Right lobe of liver (tissue), 6 donors: Measurements from ENCODE around the gene SPPL3. TPM values are rescaled to one million over a fixed set of nuclear protein-coding genes. Genes with fewer than 3 reads are reported as not detected.
A peak's percentile ranks its signal among the peaks of the same experiment; 100 is the strongest.

Source experiments
- ATAC-seq, 4 donors: fragments of 200-7000 bp; cut with Tn5 transposase; one replicate each; pipeline ENCODE4 v1.9.1; 2020; ENCODE audit warnings: mild to moderate bottlenecking in 4 of 4, moderate library complexity in 4 of 4
- DNase-seq, 3 donors: peaks; one replicate each; pipeline ENCODE4 v3.0.0-alpha.2; 2020
- H3K27ac ChIP-seq, 3 donors: fragments of 200-600 bp; one replicate each; pipeline ENCODE4 v1.8.0; 2022
- H3K27me3 ChIP-seq, 2 donors: fragments of 200-600 bp; one replicate each; pipeline ENCODE4 v1.8.0; 2022
- H3K36me3 ChIP-seq, 4 donors: fragments of 200-600 bp; sonication (generic) in 1 of 4; one replicate each; pipeline versions ENCODE4 v1.5.1 to v1.8.0; 2017 to 2022; ENCODE audit warnings: control low read depth in 1 of 4
- H3K4me1 ChIP-seq, 4 donors: fragments of 200-600 bp; sonication (generic) in 1 of 4; one replicate each; pipeline versions ENCODE4 v1.5.1 to v1.8.0; 2017 to 2022; ENCODE audit warnings: control low read depth in 1 of 4
- H3K4me3 ChIP-seq, 3 donors: fragments of 200-600 bp; one replicate each; pipeline ENCODE4 v1.8.0; 2022
- H3K9me3 ChIP-seq, 4 donors: fragments of 200-600 bp; sonication (generic) in 1 of 4; one replicate each; pipeline versions ENCODE4 v1.5.1 to v1.8.0; 2017 to 2022; ENCODE audit warnings: control low read depth in 1 of 4
- POLR2A ChIP-seq: fragments of 450-650 bp; IDR thresholded peaks from one replicate; pipeline ENCODE4 v1.6.1; 2017; ENCODE audit warnings: antibody characterized with exemption, mild to moderate bottlenecking
- WGBS: methylation state at CpG from one replicate; pipeline ENCODE4 v1.1.6; 2018; ENCODE audit warnings: low coverage, low lambda C conversion rate; ENCODE audit not compliant: insufficient coverage; ENCODE audit errors: missing lambda C conversion rate; 5-methylcytosine and 5-hydroxymethylcytosine counted together
- intact Hi-C, 2 donors: fragments of 100-400 bp; cut with DNase I; formaldehyde crosslinking; loops; one replicate each; pipeline versions ENCODE4 v1.11.2 to v1.14.1; 2022
- total RNA-seq, 6 experiments: library from RNA; depleted of rRNA in 2 of 6; stranded (reverse); fragments of >200 nt in 2 of 6; fragmentation: NEBNext Ultra II Directional in 3 of 6; extraction: Animal tissue kit (Norgen Biotek cat#: 25700) in 3 of 6; gene quantifications; one replicate each; pipeline versions ENCODE4 v1.1.0 to v1.2.4, GENCODE V29; 2016 to 2023
- TF ChIP-seq, protein P1 (sequence below), 4 donors: fragments of 200-600 bp in 3 of 4; fragments of 450-650 bp in 1 of 4; IDR thresholded peaks; one replicate each; pipeline versions ENCODE4 v1.5.1 to v1.8.0; 2016 to 2022; ENCODE audit warnings: antibody characterized with exemption in 4 of 4, mild to moderate bottlenecking in 2 of 4
- donor health status: DM: no; HTN: yes; CAD: no.
- donor health status: DM: no; HTN: no; CAD: no.
- donor health status: DM: no; HTN: no; CAD: no.
- donor health status: DM: no; HTN: yes; CAD: no.
- donor health status: DM: no; HTN: yes; CAD: no.

Gene SPPL3
- total RNA-seq, 6 experiments from 2014 or later = 10.7 to 26.6 (median 16.9) TPM

GRCh38 chr12:120939523-120939922, 35.4 kb upstream of the SPPL3 start:
- ATAC-seq = peak in 3 of 4 donors; percentile 62 to 71 (median 71)
- intact Hi-C loops = no loop called here

DNA sequence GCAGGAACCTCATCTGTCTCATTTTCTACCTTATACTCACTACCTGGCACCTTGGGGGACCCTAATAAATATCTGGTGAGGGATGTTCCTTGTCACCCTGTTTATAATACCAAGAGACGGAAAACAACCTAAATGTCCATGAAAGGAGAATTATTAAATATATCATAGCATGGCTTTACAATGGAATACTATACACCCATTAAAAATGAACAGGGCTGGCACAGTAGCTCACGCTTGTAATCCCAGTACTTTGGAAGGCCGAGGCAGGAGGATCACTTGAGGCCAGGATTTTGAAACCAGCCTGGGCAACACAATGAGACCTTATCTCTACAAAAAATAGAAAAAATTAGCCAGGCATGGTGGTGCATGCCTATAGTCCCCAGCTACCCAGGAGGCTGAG, 34.3 kb upstream of the SPPL3 start:
- WGBS = 50% methylated on average over 3 of the region's 3 CpGs
- DNase-seq = no peak
- H3K27ac ChIP-seq = no peak overlapping the region
- TF ChIP-seq, protein P1, sequence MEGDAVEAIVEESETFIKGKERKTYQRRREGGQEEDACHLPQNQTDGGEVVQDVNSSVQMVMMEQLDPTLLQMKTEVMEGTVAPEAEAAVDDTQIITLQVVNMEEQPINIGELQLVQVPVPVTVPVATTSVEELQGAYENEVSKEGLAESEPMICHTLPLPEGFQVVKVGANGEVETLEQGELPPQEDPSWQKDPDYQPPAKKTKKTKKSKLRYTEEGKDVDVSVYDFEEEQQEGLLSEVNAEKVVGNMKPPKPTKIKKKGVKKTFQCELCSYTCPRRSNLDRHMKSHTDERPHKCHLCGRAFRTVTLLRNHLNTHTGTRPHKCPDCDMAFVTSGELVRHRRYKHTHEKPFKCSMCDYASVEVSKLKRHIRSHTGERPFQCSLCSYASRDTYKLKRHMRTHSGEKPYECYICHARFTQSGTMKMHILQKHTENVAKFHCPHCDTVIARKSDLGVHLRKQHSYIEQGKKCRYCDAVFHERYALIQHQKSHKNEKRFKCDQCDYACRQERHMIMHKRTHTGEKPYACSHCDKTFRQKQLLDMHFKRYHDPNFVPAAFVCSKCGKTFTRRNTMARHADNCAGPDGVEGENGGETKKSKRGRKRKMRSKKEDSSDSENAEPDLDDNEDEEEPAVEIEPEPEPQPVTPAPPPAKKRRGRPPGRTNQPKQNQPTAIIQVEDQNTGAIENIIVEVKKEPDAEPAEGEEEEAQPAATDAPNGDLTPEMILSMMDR (IDR thresholded peaks at IDR 0.05) = no peak
- no peak for TF ChIP-seq POLR2A
- H3K9me3 ChIP-seq = no peaks in the 10 kb centered on the region
- H3K36me3 ChIP-seq = no peaks in the 10 kb centered on the region
- no peak overlapping the region for H3K4me3 ChIP-seq
- no peaks in the 10 kb centered on the region for H3K27me3 ChIP-seq
- no peaks in the 10 kb centered on the region for H3K4me1 ChIP-seq
- ATAC-seq = no peak
- intact Hi-C loops = no loop called here

More at GRCh38 chr12:120939523-120939922, 35.4 kb upstream of the SPPL3 start:
- H3K27me3 ChIP-seq = no peaks in the 10 kb centered on the region
- no peaks in the 10 kb centered on the region for H3K4me1 ChIP-seq
- H3K27ac ChIP-seq = no peak overlapping the region
- 44% methylated on average over 3 of the region's 3 CpGs for WGBS
- H3K9me3 ChIP-seq = no peaks in the 10 kb centered on the region
- no peak overlapping the region for H3K4me3 ChIP-seq
- no peaks in the 10 kb centered on the region for H3K36me3 ChIP-seq
- DNase-seq = no peak
- TF ChIP-seq, protein P1 (IDR thresholded peaks at IDR 0.05) = no peak
- no peak for TF ChIP-seq POLR2A

DNA sequence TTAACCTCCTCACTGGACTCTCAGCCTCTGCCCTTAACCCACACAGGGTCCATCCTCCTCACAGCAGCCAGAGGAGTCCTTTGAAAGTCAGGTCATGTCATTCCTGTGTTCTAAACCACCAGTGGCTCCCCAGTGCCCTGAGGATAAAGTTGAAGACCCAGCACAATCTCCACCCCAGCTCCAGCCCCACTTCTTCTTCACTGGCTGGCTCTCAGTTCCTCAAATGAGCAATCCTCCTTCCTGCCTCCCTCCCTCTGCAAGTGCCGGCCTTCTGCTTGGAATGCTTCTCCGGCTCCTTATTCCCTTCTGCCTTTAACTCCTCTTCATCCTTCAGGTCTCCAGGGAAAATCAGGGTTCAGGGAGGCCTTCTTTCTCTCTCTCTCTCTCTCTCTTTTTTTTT, 32.0 kb upstream of the SPPL3 start:
- Histone ChIP-seq H3K27me3 (no peaks in the 10 kb centered on the region), H3K27ac (no peak overlapping the region), H3K9me3 (no peaks in the 10 kb centered on the region), H3K36me3 (no peaks in the 10 kb centered on the region), H3K4me1 (no peaks in the 10 kb centered on the region), H3K4me3 (no peak overlapping the region)
- peak; percentile 46 to 70 (median 62) for ATAC-seq
- 67% methylated on average over 2 of the region's 2 CpGs for WGBS
- no peak for TF ChIP-seq POLR2A
- TF ChIP-seq, protein P1 (IDR thresholded peaks at IDR 0.05) = no peak
- intact Hi-C loops = no loop called here
- no peak for DNase-seq

DNA sequence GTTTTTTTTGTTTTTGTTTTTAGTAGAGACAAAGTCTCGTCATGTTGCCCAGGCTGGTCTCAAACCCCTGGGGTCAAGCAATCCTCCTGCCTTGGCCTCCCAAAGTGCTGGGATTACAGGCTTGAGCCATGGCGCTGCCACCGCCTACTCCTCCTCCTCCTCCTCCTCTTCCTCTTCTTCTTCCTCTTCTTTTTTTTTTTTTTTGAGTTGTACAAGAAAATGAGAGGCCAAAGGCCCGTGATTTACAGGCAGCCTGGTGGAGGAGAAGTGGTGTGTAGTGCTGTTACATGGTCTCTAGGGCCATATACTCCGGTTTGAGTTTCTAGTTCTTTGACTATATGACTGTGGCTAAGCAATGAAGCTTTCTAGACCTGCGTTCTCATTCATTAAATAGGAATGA, 29.6 kb upstream of the SPPL3 start:
- no peaks in the 10 kb centered on the region for H3K9me3 ChIP-seq
- ATAC-seq (no peak), DNase-seq (no peak)
- no peaks in the 10 kb centered on the region for H3K4me1 ChIP-seq
- WGBS = 78% methylated on average over 6 of the region's 6 CpGs
- no peaks in the 10 kb centered on the region for H3K36me3 ChIP-seq
- no peak overlapping the region for H3K4me3 ChIP-seq
- intact Hi-C loops = no loop called here
- no peaks in the 10 kb centered on the region for H3K27me3 ChIP-seq
- no peak for TF ChIP-seq POLR2A
- TF ChIP-seq, protein P1 (IDR thresholded peaks at IDR 0.05) = no peak
- no peak overlapping the region for H3K27ac ChIP-seq

DNA sequence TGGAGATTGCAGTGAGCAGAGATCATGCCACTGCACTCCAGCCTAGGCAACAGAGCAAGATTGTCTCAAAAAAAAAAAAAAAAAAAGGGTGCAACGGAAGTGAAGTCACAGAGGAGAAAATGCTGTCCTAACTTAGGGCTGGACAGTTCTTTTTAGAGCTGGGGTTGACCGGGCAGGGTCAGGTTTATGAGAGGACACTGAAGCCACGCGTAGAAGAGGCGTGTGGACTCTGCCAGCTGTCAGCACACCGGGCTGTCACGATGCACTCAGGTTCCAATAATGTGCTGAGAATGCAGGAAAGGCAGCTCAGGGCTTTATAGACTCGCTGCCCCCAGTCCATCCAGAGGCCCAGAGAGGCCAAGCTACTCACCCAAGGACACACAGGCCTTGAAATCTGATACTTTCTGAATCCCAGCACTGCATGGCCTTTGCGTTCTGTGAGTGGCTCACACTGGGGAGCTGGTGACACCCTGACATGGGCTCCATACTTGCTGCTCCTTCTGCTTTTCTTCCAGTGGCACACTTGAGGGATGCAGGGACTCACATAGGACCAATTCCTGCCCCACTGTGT, 28.9 kb upstream of the SPPL3 start:
- ATAC-seq (peak in 2 of 4 donors; percentile 33 to 51), DNase-seq (no peak)
- H3K27me3 ChIP-seq = no peaks in the 10 kb centered on the region
- H3K4me3 ChIP-seq = no peak overlapping the region
- H3K27ac ChIP-seq = no peak overlapping the region
- H3K4me1 ChIP-seq = no peaks in the 10 kb centered on the region
- no peaks in the 10 kb centered on the region for H3K36me3 ChIP-seq
- H3K9me3 ChIP-seq = no peaks in the 10 kb centered on the region
- 60% methylated on average over 3 of the region's 9 CpGs for WGBS
- TF ChIP-seq, protein P1 (IDR thresholded peaks at IDR 0.05) = no peak
- TF ChIP-seq POLR2A = no peak
- intact Hi-C loops = no loop called here
